Activated CD4-positive, CD25-positive, alpha-beta regulatory T cell treated with anti-CD3 and anti-CD28 coated beads, Interleukin-2, amount 50 U/mL, for 16 hours (primary cell): ENCODE data around the gene MOB3A.

Experiments
- DNase-seq: peaks from one replicate; pipeline ENCODE4 v3.0.0-alpha.2; 2020; ENCODE audit warnings: low read depth, low spot score

The MOB3A gene

DNA sequence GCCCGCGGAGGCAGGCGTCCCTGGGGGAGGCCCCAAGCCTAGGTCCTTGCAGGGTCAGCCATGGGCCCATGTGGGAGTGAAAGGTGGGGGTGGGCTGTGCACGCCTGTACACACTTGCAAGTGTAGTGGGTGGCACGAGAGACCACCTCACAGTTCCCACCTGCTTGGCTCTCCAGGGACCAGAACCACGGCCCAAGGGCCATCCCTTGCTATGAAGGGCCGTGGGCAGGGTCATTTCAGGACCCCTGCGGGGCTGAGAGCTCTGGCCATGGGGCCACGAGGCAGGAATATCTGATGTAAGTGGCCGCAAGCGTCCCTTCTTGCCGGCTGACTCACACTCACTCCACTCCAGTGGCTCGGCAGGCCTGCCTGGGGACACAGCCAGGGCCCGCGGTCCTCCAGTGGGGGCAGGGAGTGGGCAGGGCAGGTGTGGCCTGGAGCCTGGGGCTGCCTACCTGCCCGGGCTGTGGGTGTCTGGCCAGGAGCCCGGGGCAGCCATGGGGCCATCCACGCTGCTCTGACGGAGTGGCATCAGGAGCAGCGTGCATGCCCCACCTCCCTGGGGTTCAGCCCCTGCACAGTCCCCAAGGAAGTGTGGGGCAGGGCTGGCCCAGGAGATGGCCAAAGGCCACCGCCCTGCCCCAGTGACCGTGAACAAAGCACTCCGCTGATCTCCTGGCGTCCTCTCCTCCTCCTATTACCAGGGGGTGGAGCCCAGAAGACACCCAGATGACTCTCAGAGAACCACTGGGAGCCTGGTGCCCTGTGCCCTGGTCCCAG, 36.5 kb downstream of the MOB3A start:
- no peak for DNase-seq

DNA sequence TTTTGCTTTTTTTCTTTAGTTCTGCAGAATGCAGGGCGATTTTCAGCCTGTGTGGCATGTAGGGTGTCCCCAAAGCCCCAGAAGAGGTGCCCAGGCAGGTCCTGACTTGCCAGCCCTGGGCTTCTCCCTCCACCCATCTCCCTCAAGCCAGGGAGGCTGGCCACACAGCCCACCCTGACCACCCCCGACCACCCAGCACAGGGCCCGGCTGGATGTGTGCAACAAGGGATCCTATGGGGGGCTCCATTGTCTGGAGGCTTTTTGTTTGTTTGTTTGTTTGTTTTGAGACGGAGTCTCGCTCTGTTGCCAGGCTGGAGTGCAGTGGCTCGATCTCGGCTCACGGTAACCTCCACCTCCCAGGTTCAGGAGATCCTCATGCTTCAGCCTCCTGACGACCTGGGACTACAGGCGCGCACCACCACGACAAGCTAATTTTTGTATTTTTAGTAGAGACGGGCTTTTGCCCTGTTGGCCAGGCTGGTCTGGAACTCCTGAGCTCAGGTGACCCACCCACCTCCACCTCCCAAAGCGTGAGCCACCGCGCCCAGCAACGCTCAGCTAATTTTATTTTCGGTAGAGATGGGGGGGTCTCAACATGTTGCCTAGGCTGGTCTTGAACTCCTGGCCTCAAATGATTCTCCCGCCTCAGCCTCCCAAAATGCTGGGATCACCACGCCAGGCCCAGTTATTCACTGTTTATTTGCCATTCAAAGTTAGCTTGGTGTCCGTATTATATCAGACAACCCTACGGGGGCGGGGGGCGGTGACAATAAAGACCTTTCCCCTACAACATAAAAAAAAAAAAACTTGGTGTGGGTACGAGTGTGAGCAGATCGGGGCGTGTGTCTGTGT, 37.3 kb downstream of the MOB3A start:
- DNase-seq = no peak

GRCh38 chr19:2057484-2058469, 38.3 kb downstream of the MOB3A start:
- DNase-seq = no peak

GRCh38 chr19:2056837-2057192, 39.3 kb downstream of the MOB3A start:
- DNase-seq = no peak

- DNase-seq = no peak
Observed at GRCh38 chr19:2055931-2056836, 39.9 kb downstream of the MOB3A start.

GRCh38 chr19:2054763-2055162, 41.4 kb downstream of the MOB3A start:
- DNase-seq = no peak

- no peak for DNase-seq
Observed at GRCh38 chr19:2053601-2054389, 42.3 kb downstream of the MOB3A start.

GRCh38 chr19:2051773-2052704, 44.1 kb downstream of the MOB3A start:
- DNase-seq = no peak

- peak; percentile 93 for DNase-seq
Observed at GRCh38 chr19:2050991-2051772, 44.9 kb downstream of the MOB3A start, which contains the start of gene MKNK2. Gene MKNK2 (minus strand): TSS chr19:2051244. CDS start chr19:2050851, 393 bp downstream.

GRCh38 chr19:2050349-2050990, 45.7 kb downstream of the MOB3A start:
- no peak for DNase-seq

DNA sequence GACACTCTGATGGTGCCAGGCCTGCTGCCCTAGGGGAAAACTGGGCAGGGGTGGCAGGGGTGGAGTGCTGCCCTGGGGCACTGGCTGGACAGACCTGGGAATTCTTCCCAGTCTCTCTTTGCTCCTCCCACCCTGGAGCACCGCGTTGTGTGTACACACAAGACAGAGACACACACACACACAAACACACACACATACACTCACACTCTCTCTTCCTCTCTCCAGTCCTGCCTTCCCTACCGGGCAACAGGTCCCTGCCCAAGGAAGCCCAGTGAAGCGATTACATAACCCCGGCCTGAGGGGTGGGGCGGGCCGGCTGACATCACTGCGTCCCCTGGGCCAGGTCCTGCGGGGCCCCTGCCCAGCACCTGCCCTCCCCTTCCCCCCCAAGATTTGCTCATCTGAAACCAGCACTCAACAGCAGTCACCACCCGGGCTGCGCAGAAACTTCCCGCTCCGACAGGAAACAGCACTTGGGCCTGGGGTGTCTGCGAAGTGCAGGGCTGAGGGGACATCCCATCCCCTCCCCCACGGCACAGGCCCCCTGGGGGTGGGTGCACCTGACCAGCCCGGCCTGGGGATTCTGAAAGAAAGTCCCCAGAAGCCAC, 46.3 kb downstream of the MOB3A start:
- peak; percentile 31 for DNase-seq

GRCh38 chr19:2048959-2049740, 47.0 kb downstream of the MOB3A start:
- DNase-seq = no peak

DNA sequence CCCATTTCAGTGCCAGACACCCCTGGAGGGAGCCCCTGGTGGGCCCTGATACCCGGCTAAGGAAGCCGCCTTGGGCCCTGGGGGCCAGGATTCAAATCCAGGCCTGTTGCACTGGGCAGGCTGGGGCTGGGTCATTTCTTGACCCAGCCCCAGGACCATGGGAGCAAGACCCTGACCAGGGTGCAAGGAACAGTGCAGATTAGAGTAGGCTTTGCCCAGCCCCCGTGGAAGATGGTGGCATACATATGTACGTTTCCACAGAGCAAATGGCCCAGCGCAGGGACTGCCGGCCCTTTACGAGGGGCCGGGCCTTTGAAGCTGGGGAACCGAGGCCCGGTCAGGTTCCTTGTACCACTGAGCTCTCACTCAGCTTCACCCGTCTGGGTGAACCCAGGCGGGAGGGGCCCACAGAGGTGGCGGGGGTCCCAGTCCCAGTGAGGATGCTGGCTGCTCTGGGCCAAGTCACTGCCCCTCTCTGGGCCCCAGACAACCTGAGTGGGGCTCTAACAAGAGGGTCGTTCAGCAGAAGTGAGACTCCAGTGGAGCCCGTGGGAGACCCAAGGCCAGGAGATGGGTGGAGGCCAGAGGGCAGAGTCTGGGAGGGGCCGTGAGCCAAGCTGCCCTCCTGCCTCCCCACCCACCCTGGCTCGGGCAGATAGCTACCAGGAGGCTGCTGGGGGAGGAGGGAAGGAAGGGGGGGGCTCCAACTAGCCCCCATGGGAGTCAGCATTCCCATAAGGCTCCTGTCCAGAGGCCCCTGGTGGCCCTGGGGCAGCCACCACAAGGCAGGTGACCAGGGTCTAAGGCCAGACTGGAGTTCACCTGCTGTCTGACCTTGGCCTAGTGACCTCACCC, 47.8 kb downstream of the MOB3A start:
- no peak for DNase-seq

- no peak for DNase-seq
Observed at GRCh38 chr19:2047449-2048103, 48.5 kb downstream of the MOB3A start.

DNA sequence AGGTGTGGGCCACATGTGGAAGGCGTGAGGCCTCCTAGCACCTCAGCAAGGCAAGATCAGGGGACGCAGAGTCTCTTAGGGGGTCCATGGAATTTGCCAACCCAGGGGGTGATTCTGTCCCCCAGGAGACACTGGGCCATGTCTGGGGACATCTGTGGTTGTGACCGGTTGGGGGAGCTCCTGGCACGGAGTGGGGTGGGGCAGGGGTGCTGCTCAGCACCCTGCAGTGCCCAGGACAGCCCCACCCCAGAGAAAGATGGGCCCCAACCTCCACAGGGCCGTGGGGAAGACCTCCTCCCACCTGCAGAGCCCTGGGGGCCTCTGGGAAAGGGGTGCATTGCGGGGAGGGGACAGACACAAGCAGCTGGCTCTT, 49.1 kb downstream of the MOB3A start:
- no peak for DNase-seq
